ENCODE data around the gene CARD19. TPM values are rescaled to one million over a fixed set of nuclear protein-coding genes. Genes with fewer than 3 reads are reported as not detected.
"Not testable (repeated sequence)": the region's sequence is repeated elsewhere in the genome, so short reads cannot be mapped to it uniquely, and the experiment has no call there.

Gene CARD19
- total and polyA plus RNA-seq, 2 experiments from 2014 or later = 54.1 to 69.5 TPM

DNA sequence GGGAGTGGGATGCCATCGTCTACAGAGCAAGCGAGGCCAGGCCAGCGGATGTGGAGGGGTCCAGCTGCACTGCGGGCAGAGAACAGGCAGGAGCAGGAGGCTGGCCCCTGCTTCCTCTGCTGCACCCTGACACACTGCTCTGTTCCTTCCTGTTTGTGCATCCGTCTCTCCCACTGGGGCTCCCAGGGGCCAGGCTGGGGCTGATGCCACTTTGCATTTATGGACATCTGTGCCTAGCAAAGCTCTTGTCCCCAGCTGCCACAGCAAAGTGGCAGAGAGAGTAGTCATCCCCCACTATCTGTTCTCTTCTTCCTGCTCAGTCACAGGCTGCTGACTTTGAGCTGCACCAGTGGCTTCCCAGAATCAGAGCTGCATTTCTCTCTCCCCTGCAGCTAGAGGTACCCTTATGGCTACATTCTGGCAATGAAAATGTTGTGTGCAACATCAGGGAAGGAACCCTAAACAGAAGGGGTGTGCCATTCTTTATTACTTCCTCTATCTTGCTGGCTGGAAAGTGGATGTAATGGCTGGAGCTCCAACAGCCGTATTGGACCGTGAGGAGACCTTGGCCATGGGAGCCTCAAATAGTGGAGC is 42.3 kb downstream of the CARD19 start:
- TF ChIP-seq EZH2phosphoT487 (IDR thresholded peaks at IDR 0.05; ENCODE audit: insufficient read depth, low read depth) = no peak
- no peak for TF ChIP-seq EZH2 (IDR thresholded peaks at IDR 0.05; ENCODE audit: insufficient read depth, poor library complexity, severe bottlenecking)
- H3K4me1 ChIP-seq (ENCODE audit: insufficient read depth) = peaks cover under 1% of the 10 kb centered on the region; the same call in 1 of the 2 replicates

DNA sequence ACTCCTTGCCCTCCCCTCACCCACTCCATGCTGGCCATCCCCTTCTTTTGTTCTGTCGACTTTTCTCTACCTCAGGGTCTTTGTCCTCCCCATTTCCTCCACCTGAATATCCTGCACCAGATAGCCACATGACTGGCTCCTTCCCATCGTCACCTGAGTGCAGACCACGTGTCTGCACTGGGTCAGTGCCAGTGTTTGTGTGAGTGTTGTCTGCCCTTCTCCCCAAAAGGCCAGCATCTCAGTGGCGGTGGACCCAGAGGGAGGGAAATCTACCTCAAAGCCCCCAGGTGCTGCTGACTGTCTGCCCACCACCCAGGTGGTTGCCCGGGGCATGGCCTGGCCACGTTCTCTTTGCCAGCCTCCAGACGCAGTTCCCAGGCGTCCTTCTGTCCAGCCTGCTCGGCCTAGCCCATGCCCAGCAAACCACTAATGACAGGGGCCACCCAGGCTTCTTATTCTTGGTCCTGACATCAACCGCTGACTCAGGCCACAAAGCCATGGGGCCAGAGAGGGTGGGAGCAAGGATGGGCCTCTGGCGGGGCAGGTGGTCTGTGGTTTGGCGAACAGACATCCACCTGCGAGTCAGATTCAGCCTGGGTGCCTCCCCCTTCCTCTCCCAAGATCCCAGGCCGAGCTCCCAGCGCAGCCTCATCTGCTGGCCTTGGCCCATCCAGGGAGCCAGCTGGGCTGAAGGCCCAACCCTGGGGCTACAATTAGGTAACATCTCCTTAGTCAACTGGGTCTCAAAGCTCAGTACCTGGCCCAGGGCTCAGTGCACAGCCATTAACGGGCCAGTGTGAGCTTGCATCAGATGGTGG is 43.6 kb downstream of the CARD19 start:
- Histone ChIP-seq H3K9me3 (ENCODE audit: low read depth) (no peaks in the 10 kb centered on the region), H3K9me2 (ENCODE audit: insufficient read depth) (no peaks in the 10 kb centered on the region), H3K9ac (no peak overlapping the region), H3K36me3 (ENCODE audit: low read depth) (no peaks in the 10 kb centered on the region), H3K27me3 (replicated peaks; ENCODE audit: insufficient read depth) (no peaks in the 10 kb centered on the region), H4K20me1 (ENCODE audit: insufficient read depth) (no peaks in the 10 kb centered on the region), H3K4me1 (ENCODE audit: insufficient read depth) (no peaks in the 10 kb centered on the region), H3K4me2 (ENCODE audit: unreplicated experiment) (no peak overlapping the region), H3K79me2 (ENCODE audit: insufficient read depth) (no peaks in the 10 kb centered on the region), H3F3A (ENCODE audit: insufficient read depth) (no peaks in the 10 kb centered on the region), H3K4me3 (no peak overlapping the region), H2AFZ (no peak overlapping the region), H3K27ac (no peak overlapping the region)
- no peak for DNase-seq
- in situ Hi-C loops (cut with MboI) = no loop called here
- 73% methylated on average over 14 to 16 of the region's 16 CpGs for WGBS, 2 experiments (ENCODE audit: low coverage in 1 of 2, low lambda C conversion rate in 2 of 2, missing lambda C conversion rate in 2 of 2)
- TF ChIP-seq EZH2 (IDR thresholded peaks at IDR 0.05; ENCODE audit: insufficient read depth, poor library complexity, severe bottlenecking) = no peak
- TF ChIP-seq EZH2phosphoT487 (IDR thresholded peaks at IDR 0.05; ENCODE audit: insufficient read depth, low read depth) = no peak

More for the DNA sequence above, 42.3 kb downstream of the CARD19 start:
- in situ Hi-C loops (cut with MboI) = no loop called here
- Histone ChIP-seq H3K9me2 (ENCODE audit: insufficient read depth) (no peaks in the 10 kb centered on the region), H3K27ac (no peak overlapping the region), H3K9me3 (ENCODE audit: low read depth) (no peaks in the 10 kb centered on the region), H2AFZ (no peak overlapping the region), H3K79me2 (ENCODE audit: insufficient read depth) (no peaks in the 10 kb centered on the region), H3K27me3 (replicated peaks; ENCODE audit: insufficient read depth) (no peaks in the 10 kb centered on the region), H3K36me3 (ENCODE audit: low read depth) (no peaks in the 10 kb centered on the region), H4K20me1 (ENCODE audit: insufficient read depth) (no peaks in the 10 kb centered on the region), H3K4me2 (ENCODE audit: unreplicated experiment) (no peak overlapping the region), H3K4me3 (no peak overlapping the region), H3K9ac (no peak overlapping the region), H3F3A (ENCODE audit: insufficient read depth) (no peaks in the 10 kb centered on the region)
- DNase-seq = no peak
- 80 to 82% methylated on average over 7 of the region's 7 CpGs for WGBS, 2 experiments (ENCODE audit: low coverage in 1 of 2, low lambda C conversion rate in 2 of 2, missing lambda C conversion rate in 2 of 2)

DNA sequence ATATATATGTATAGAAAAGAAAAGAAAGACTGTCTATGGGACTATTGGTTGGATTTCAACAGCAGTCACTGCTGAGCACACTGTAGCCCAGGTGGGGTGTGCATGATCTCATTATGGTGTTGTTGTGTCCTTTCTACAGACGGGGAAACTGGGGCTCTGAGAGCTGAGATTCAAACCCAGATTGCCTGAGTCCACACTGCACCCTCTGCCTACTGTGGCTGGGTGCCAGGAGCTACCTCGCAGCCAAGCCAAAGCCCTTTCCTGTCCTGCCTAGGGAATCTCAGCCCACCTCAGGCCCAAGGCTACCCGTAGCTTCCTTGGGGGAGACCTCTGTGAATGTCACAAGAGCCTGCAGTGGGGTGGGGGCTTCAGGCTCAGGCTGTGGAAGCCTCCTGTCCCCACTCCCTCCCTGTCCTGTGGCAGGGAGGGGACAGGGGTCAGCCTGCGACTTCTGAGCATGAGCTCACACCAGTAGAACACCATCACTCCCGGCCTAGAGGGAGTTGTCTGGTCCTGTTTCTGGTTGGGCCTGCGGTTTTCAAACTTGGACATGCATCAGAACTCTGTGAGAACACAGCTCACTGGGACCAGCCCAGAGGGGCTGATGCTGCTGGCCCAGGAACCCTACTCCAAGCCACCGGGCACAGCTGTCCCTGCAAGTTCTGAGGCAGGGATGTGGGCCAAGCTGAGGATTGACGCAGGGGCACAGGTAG is 45.9 kb downstream of the CARD19 start:
- TF ChIP-seq EZH2phosphoT487 (IDR thresholded peaks at IDR 0.05; ENCODE audit: insufficient read depth, low read depth) = no peak
- TF ChIP-seq EZH2 (IDR thresholded peaks at IDR 0.05; ENCODE audit: insufficient read depth, poor library complexity, severe bottlenecking) = no peak
- no peaks in the 10 kb centered on the region for H3K4me1 ChIP-seq (ENCODE audit: insufficient read depth)
- H3K9me3 ChIP-seq (ENCODE audit: low read depth) = no peaks in the 10 kb centered on the region
- no peaks in the 10 kb centered on the region for H3K27me3 ChIP-seq (replicated peaks; ENCODE audit: insufficient read depth)
- no peak overlapping the region for H3K9ac ChIP-seq
- in situ Hi-C loops (cut with MboI) = no loop called here
- H3K79me2 ChIP-seq (ENCODE audit: insufficient read depth) = no peaks in the 10 kb centered on the region
- DNase-seq = no peak
- no peaks in the 10 kb centered on the region for H4K20me1 ChIP-seq (ENCODE audit: insufficient read depth)
- H3K27ac ChIP-seq = no peak overlapping the region
- H3K9me2 ChIP-seq (ENCODE audit: insufficient read depth) = no peaks in the 10 kb centered on the region
- 53 to 62% methylated on average over 7 to 8 of the region's 8 CpGs for WGBS, 2 experiments (ENCODE audit: low coverage in 1 of 2, low lambda C conversion rate in 2 of 2, missing lambda C conversion rate in 2 of 2)
- no peak overlapping the region for H3K4me3 ChIP-seq
- no peaks in the 10 kb centered on the region for H3F3A ChIP-seq (ENCODE audit: insufficient read depth)
- H3K4me2 ChIP-seq (ENCODE audit: unreplicated experiment) = no peak overlapping the region
- no peaks in the 10 kb centered on the region for H3K36me3 ChIP-seq (ENCODE audit: low read depth)
- no peak overlapping the region for H2AFZ ChIP-seq

DNA sequence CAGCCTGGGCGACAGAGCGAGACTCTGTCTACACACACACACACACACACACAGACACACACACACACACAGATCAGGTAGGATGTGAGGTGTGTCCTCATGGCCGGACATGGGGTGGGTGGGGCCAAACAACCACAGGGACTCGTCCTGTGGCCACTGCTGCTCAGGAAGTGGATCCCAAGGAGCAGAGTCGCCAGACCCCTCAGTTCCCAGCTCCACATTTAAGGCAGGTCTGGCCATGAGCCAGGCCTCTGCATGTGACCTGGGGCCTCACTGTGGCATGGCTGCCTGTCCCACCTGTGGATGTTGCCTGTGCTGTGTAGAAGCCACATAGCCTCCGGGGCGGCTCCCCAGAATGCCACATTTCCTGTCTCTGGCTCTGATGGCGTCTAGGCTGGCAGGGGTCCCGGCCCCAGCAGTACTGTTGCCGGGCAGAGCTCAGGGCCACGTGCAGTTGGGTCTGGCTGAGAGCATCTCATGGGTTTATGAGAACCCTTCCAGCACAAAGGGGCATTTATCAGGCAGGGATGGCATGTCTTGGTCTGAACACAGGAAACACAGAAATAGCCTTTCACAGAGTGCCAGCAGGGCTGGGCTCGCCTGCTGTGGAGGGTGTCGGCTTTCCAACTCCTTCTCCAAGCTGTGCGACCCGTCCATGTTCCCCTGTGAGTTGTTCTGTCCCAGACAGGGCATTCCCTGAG is 48.0 kb downstream of the CARD19 start:
- in situ Hi-C loops (cut with MboI) = no loop called here
- H3K27me3 ChIP-seq (replicated peaks; ENCODE audit: insufficient read depth) = no peaks in the 10 kb centered on the region
- no peak overlapping the region for H3K4me2 ChIP-seq (ENCODE audit: unreplicated experiment)
- H3K9me3 ChIP-seq (ENCODE audit: low read depth) = no peaks in the 10 kb centered on the region
- no peaks in the 10 kb centered on the region for H3K36me3 ChIP-seq (ENCODE audit: low read depth)
- peak; percentile 34 for DNase-seq
- H3K9me2 ChIP-seq (ENCODE audit: insufficient read depth) = no peaks in the 10 kb centered on the region
- whole genome bisulfite sequencing, 2 experiments (ENCODE audit: low coverage in 1 of 2, low lambda C conversion rate in 2 of 2, missing lambda C conversion rate in 2 of 2) = 20 to 22% methylated on average over 14 to 15 of the region's 15 CpGs
- H3K4me3 ChIP-seq = no peak overlapping the region
- H2AFZ ChIP-seq = peak overlapping the region; percentile 43
- no peaks in the 10 kb centered on the region for H3K4me1 ChIP-seq (ENCODE audit: insufficient read depth)
- H3K79me2 ChIP-seq (ENCODE audit: insufficient read depth) = no peaks in the 10 kb centered on the region
- H3K27ac ChIP-seq = no peak overlapping the region
- no peak for TF ChIP-seq EZH2phosphoT487 (IDR thresholded peaks at IDR 0.05; ENCODE audit: insufficient read depth, low read depth)
- TF ChIP-seq EZH2 (IDR thresholded peaks at IDR 0.05; ENCODE audit: insufficient read depth, poor library complexity, severe bottlenecking) = no peak
- no peak overlapping the region for H3K9ac ChIP-seq
- H4K20me1 ChIP-seq (ENCODE audit: insufficient read depth) = no peaks in the 10 kb centered on the region
- peaks cover under 1% of the 10 kb centered on the region; the same call in 1 of the 2 replicates for H3F3A ChIP-seq (ENCODE audit: insufficient read depth)

DNA sequence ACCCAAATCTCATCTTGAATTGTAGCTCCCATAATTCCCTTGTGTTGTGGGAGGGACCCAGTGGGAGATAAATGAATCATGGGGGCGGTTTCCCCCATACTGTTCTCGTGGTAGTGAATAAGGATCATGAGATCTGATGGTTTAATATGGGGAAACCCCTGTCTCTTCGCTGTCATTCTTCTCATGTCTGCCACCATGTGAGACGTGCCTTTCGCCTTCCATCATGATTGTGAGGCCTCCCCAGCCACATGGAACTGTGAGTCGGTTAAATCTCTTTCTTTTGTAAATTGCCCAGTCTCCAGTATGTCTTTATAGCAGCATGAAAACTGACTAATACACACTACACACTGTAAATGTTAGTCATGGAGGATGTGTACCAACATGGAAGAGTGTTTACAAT is 50.7 kb downstream of the CARD19 start:
- H2AFZ ChIP-seq; DNase-seq; H3K9me3 ChIP-seq (ENCODE audit: low read depth); in situ Hi-C loops (cut with MboI); H3K9me2 ChIP-seq (ENCODE audit: insufficient read depth); H3F3A ChIP-seq (ENCODE audit: insufficient read depth); H3K27me3 ChIP-seq (replicated peaks; ENCODE audit: insufficient read depth); H3K27ac ChIP-seq; H3K36me3 ChIP-seq (ENCODE audit: low read depth); H3K4me1 ChIP-seq (ENCODE audit: insufficient read depth); H3K4me2 ChIP-seq (ENCODE audit: unreplicated experiment); H4K20me1 ChIP-seq (ENCODE audit: insufficient read depth); H3K9ac ChIP-seq; H3K79me2 ChIP-seq (ENCODE audit: insufficient read depth); H3K4me3 ChIP-seq: not testable (repeated sequence)
- 82 to 92% methylated on average over 6 of the region's 6 CpGs for WGBS, 2 experiments (ENCODE audit: low coverage in 1 of 2, low lambda C conversion rate in 2 of 2, missing lambda C conversion rate in 2 of 2)
